Vagina (tissue), 2 donors: ENCODE measurements around the gene MTMR12. TPM values are rescaled to one million over a fixed set of nuclear protein-coding genes. Genes with fewer than 3 reads are reported as not detected.
A peak's percentile ranks its signal among the peaks of the same experiment; 100 is the strongest.
"Not testable (repeated sequence)": the region's sequence is repeated elsewhere in the genome, so short reads cannot be mapped to it uniquely, and the experiment has no call there.

Source experiments
- DNase-seq, 2 donors: peaks; one replicate each; pipeline ENCODE4 v3.0.0-alpha.2; 2017; ENCODE audit errors: extremely low spot score in 2 of 2
- H3K27ac ChIP-seq: fragments of 200-600 bp; sonication (generic); one replicate; pipeline ENCODE4 v1.5.1; 2019
- H3K27me3 ChIP-seq: fragments of 200-600 bp; sonication (generic); one replicate; pipeline ENCODE4 v1.5.1; 2019
- H3K36me3 ChIP-seq, 2 donors: fragments of 200-600 bp; sonication (generic); one replicate each; pipeline ENCODE4 v1.5.1; 2017 to 2019
- H3K4me1 ChIP-seq: fragments of 200-600 bp; sonication (generic); one replicate; pipeline ENCODE4 v1.5.1; 2019
- H3K4me3 ChIP-seq, 2 donors: fragments of 200-600 bp; sonication (generic); 1 replicate in 1 of 2; 2 replicates in 1 of 2; pipeline ENCODE4 v1.5.1; 2016 to 2019
- H3K9me3 ChIP-seq: fragments of 200-600 bp; sonication (generic); one replicate; pipeline ENCODE4 v1.5.1; 2019
- CTCF ChIP-seq, 3 experiments: fragments of 450-650 bp in 2 of 3; fragments of 200-600 bp in 1 of 3; sonication (generic) in 1 of 3; IDR thresholded peaks; one replicate each; pipeline ENCODE4 v1.5.1; 2017 to 2019; ENCODE audit warnings: antibody characterized with exemption in 3 of 3, mild to moderate bottlenecking in 2 of 3, moderate library complexity in 2 of 3
- POLR2A ChIP-seq, 2 donors: fragments of 450-650 bp; IDR thresholded peaks; one replicate each; pipeline ENCODE4 v1.6.1; 2017; ENCODE audit warnings: antibody characterized with exemption in 2 of 2, mild to moderate bottlenecking in 2 of 2, moderate library complexity in 2 of 2
- POLR2AphosphoS5 ChIP-seq, 2 donors: sonication (generic); formaldehyde crosslinking; IDR thresholded peaks; one replicate each; pipeline ENCODE4 v1.9.0; 2017; ENCODE audit warnings: antibody characterized with exemption in 2 of 2, mild to moderate bottlenecking in 2 of 2, low read depth in 1 of 2; ENCODE audit not compliant: insufficient read depth in 1 of 2
- intact Hi-C: fragments of 100-400 bp; cut with DNase I; formaldehyde crosslinking; loops from one replicate; pipeline ENCODE4 v1.15.1; 2023
- total RNA-seq: library from RNA; depleted of rRNA; stranded (reverse); fragments of >200 nt; gene quantifications from one replicate; pipeline ENCODE4 v1.2.3, GENCODE V29; 2016

MTMR12 gene
- total RNA-seq, 1 donor from 2014 or later: 23.8 TPM

- intact Hi-C loops: loop anchor here (5.0 kb wide), 1 partner anchor 102 kb away; no protein-coding TSS in a partner anchor
- H3K36me3 ChIP-seq: no peaks in the 10 kb centered on the region
- no peak for DNase-seq
- no peaks in the 10 kb centered on the region for H3K9me3 ChIP-seq
- H3K4me3 ChIP-seq: no peak overlapping the region
- H3K27me3 ChIP-seq: no peaks in the 10 kb centered on the region
- TF ChIP-seq CTCF (IDR thresholded peaks at IDR 0.05) (no peak), POLR2A (IDR thresholded peaks at IDR 0.05) (no peak), POLR2AphosphoS5 (IDR thresholded peaks at IDR 0.05; ENCODE audit: insufficient read depth in 1 of 2, low read depth in 1 of 2) (peak in 1 of 2 donors; percentile 67)
- H3K27ac ChIP-seq: peak overlapping the region; percentile 59
- H3K4me1 ChIP-seq: peaks cover 16% of the 10 kb centered on the region
Measured at GRCh38 chr5:32225445-32225844, 87.3 kb downstream of the MTMR12 start.

- H3K27ac ChIP-seq: peak overlapping the region; percentile 59
- H3K4me3 ChIP-seq: no peak overlapping the region
- DNase-seq: no peak
- intact Hi-C loops: no loop called here
- H3K36me3 ChIP-seq: no peaks in the 10 kb centered on the region
- peaks cover 16% of the 10 kb centered on the region for H3K4me1 ChIP-seq
- no peaks in the 10 kb centered on the region for H3K27me3 ChIP-seq
- TF ChIP-seq POLR2A (IDR thresholded peaks at IDR 0.05) (no peak), POLR2AphosphoS5 (IDR thresholded peaks at IDR 0.05; ENCODE audit: insufficient read depth in 1 of 2, low read depth in 1 of 2) (no peak), CTCF (IDR thresholded peaks at IDR 0.05) (no peak)
- no peaks in the 10 kb centered on the region for H3K9me3 ChIP-seq
Measured at GRCh38 chr5:32223972-32224609, 88.6 kb downstream of the MTMR12 start.

GRCh38 chr5:32222723-32223470, 89.8 kb downstream of the MTMR12 start:
- peaks cover 16% of the 10 kb centered on the region for H3K4me1 ChIP-seq
- DNase-seq: no peak
- H3K36me3 ChIP-seq: no peaks in the 10 kb centered on the region
- TF ChIP-seq CTCF (IDR thresholded peaks at IDR 0.05): no peak
- TF ChIP-seq POLR2AphosphoS5 (IDR thresholded peaks at IDR 0.05; ENCODE audit: insufficient read depth in 1 of 2, low read depth in 1 of 2): no peak
- no peak for TF ChIP-seq POLR2A (IDR thresholded peaks at IDR 0.05)
- intact Hi-C loops: no loop called here
- no peak overlapping the region for H3K4me3 ChIP-seq
- no peaks in the 10 kb centered on the region for H3K27me3 ChIP-seq
- no peak overlapping the region for H3K27ac ChIP-seq
- no peaks in the 10 kb centered on the region for H3K9me3 ChIP-seq

GRCh38 chr5:32217886-32218396, 94.8 kb downstream of the MTMR12 start:
- Histone ChIP-seq H3K36me3 (no peaks in the 10 kb centered on the region), H3K27ac (no peak overlapping the region), H3K4me1 (no peaks in the 10 kb centered on the region), H3K27me3 (no peaks in the 10 kb centered on the region), H3K9me3 (no peaks in the 10 kb centered on the region), H3K4me3 (no peak overlapping the region)
- no peak for DNase-seq
- intact Hi-C loops: no loop called here
- no peak for TF ChIP-seq CTCF (IDR thresholded peaks at IDR 0.05)
- TF ChIP-seq POLR2A (IDR thresholded peaks at IDR 0.05): no peak
- no peak for TF ChIP-seq POLR2AphosphoS5 (IDR thresholded peaks at IDR 0.05; ENCODE audit: insufficient read depth in 1 of 2, low read depth in 1 of 2)

- intact Hi-C loops, H3K4me3 ChIP-seq: not testable (repeated sequence)
Measured at GRCh38 chr5:32214344-32214743, 98.4 kb downstream of the MTMR12 start.

More at GRCh38 chr5:32214344-32214743, 98.4 kb downstream of the MTMR12 start:
- not testable (repeated sequence) for H3K27ac ChIP-seq, H3K4me1 ChIP-seq, DNase-seq, H3K36me3 ChIP-seq, H3K9me3 ChIP-seq, H3K27me3 ChIP-seq
